Ecto neural progenitor cell (in vitro differentiated cells): ENCODE data around the gene SRP19.
"Not testable (repeated sequence)": the region's sequence is repeated elsewhere in the genome, so short reads cannot be mapped to it uniquely, and the experiment has no call there.

Experiments
- DNase-seq: peaks from one replicate; pipeline ENCODE4 v3.0.0-alpha.2; 2018; ENCODE audit warnings: low spot score

The SRP19 gene

DNA sequence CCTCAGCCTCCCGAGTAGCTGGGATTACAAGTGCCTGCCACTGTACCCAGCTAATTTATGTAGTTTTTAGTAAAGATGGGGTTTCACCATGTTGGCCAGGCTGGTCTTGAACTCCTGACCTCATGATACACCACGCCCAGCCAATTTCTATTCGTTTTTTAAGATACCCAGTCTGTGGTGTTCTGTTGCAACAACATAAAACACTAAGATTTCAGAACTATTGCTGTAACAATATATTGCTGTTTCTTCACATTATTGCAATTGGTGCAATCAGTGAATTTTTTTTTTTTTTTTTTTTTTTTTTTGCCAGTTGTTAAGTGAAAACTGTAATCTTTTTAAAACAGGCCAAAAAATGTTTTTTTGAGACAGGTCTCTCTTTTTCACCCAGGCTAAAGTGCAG is 9.9 kb downstream of the SRP19 start:
- DNase-seq, result no peak

DNA sequence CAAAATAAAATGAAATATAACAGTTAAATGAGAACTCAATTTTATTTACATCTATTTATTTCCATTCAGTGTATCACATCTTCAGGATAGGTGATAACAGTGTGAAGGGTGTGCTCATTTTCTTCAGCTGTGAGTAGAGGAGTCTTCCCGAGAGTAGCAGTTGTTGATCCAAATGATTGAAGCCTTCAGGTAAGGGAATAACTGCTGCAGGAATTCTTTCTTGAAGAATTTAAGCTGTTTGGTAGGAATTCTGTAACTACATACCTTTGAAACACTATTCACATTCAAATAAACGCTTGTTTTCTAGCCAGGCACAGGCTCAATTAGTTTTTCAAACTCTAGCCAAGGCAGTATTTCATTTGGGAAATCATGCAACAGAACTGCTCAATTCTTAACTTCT is 15.3 kb downstream of the SRP19 start:
- DNase-seq, result no peak

DNA sequence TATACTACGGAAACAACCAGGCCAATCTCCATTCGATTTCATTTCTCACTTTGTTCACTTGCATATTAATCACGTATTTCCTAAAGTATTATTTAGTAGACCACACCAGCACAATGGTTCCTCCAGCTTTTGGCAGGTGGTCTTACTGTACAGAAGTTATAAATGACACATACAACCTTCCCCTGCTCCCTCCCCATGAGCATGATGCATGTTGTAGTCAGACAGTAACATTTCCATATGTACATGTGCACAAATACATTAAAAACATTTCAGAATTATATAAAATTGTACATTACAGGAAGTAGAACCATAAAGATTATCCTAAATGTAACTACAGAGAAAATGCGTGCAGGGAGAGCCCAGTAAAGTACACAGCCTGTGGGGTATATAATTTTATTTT is 17.0 kb downstream of the SRP19 start:
- no peak for DNase-seq

DNA sequence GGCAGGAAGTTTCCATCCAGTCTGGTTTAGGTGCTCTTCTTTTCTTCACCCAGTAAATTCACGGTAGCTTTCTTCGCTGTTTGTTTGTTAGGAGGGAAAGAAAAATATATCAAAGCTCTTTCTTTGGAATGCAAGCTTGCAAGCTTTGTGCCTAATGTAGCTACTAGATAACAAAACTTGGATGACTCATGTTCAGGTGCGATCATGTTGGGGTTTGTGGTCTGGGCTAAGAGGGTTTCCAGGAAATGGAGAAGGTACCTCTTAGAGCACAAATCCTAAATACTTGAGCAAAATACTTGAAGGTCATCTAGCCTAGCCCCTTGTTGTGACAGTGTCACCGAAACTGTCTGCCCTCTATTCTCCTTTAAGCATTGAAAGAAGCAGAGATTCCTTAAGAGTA is 17.7 kb downstream of the SRP19 start:
- no peak for DNase-seq

DNA sequence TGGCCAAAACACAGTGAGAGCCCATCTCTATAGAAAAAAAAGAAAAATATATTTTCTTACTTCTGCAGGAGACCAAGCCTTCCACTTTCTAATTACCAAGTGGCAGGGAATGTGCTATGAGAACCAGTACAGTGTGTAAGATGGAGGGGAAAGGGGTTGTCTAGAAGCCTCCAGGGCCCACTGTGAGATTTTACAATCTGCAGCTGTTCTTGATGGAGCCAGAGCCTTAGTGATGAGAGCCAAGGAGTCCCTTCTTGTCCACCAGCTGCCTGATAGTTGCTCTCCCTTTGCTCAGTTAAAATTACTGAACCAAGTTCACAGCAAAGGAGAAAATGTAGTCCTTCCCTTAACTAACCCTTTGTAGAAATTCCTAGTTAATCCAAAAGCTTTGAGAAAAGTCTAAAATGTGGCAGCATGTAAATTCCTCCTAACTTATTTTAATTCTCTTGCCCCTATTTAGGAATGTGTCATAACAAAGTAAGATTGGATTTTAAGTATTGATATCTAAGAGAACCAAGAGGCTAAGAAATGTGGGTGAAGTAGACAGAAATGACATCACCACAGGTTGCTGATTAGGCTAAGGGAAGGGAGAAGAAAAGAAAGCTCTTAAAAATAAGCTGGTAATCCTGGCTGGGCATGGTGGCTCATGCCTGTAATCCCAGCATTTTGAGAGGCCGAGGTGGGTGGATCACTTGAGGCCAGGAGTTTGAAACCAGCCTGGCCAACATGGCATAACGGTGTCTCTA is 19.3 kb downstream of the SRP19 start:
- no peak for DNase-seq

DNA sequence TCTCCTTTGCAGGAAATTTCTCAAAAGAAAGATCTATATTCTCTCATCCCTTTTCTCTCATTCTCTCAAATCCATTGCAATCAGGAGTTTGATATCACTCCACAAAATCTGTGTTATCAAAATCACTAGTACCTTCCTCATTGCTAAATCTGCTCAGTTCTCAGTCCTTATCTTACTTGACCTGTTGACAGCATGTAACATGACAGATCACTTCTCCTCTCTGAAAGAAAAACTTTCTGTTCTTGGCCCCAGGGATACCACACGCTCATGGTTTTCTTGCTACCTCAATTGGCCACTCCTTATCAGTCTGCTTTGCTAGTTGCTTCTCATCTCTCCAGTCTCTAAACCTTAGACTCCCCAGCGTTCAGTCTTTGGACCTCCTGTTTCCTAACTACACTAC is 22.1 kb downstream of the SRP19 start:
- no peak for DNase-seq

DNA sequence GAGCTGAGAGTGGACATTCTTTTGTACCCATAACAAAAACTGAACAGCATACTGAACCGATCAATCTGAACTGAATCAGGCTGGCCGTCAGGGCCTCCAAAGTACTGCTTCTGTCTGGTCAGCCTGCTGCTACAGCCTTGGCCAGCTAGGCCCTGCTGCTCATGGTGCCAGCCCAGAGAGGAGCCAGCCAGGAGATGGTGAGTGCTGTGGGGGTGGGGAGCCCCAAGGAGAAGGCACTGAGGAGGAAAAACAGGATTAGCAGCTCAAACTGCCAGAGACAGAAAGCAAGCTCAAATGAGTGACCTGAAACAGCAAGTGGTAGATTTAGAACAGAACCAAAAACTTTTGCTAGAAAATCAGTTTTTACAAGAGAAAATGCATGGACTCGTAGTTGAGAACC is 23.9 kb downstream of the SRP19 start:
- no peak for DNase-seq

DNA sequence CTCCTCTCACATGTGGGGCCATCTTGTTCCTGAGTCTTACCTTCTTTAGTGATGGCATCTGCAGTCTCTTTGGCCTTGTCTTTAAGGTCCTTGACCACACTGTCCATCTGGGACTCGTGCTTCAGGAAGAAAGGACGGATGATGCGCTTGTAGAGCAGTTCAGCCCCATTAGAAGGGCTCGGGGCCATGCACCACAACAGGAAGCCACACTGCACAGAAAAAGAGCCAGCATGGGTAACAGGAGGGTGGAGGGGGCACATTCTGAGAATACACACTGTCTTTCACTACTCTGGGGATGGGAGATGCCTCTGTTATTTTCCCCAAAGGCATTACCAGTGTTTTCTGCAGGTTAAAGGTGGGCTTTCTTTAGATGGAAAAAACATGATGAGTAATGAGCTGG is 25.9 kb downstream of the SRP19 start:
- DNase-seq, result no peak

DNA sequence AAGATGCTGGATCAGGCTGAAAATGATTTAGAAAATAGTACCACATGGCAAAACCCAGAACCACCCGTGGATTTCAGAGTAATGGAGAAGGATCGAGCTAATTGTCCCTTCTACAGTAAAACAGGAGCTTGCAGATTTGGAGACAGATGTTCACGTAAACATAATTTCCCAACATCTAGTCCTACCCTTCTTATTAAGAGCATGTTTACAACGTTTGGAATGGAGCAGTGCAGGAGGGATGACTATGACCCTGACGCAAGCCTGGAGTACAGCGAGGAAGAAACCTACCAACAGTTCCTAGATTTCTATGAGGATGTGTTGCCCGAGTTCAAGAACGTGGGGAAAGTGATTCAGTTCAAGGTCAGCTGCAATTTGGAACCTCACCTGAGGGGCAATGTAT is 31.0 kb downstream of the SRP19 start:
- DNase-seq, result not testable (repeated sequence)

DNA sequence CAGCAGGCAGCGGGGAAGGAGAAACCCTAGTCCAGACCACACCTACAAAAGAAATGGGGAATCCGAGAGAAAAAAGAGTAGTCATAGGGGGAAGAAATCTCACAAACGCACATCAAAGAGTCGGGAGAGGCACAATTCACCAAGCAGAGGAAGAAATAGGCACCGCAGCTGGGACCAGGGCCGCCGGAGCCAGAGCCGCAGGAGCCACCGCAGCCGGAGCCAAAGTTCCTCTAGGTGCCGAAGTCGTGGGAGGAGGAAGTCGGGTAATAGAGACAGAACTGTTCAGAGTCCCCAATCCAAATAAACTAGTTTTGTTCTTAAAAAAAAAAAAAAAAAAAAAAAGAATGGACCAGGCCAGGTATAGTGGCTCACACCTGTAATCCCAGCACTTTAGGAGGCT is 31.7 kb downstream of the SRP19 start:
- no peak for DNase-seq

DNA sequence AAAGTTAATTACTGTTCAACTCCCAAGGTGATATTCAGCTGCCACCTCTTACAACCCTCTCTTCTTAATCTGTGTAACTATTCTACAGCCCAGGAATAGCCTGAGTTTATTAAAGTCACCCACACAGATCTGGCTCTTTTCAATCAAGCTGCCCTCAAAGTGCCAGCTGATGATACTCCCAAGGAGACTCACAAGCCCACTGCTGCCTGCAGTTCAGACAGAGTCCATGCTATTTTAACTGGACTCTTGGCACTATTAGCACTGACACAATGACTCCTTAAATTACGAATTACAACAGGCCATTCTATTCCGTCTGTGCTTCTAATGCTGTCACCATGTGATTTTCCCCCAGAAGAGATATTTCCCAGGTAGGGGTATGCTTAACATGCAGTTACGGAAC is 34.6 kb downstream of the SRP19 start:
- DNase-seq, result no peak

DNA sequence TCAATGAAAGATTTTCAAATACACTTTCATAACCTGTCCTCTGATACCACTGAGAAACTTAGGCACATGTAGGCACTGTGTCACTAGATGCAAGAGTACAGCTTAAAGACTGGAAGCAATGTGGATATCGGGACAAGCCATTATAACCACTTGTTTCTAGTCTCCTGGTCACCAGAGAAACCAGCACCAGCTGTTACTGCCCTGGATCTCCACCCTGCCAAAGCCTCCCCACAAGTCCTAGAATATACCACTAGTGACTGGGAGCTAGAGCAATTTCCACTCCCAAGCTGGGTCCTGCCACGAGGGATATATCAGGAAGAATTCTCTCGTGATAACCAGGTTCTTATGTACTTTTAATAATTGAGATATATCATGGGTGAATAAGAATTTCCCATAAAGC is 41.5 kb downstream of the SRP19 start:
- DNase-seq, result no peak

DNA sequence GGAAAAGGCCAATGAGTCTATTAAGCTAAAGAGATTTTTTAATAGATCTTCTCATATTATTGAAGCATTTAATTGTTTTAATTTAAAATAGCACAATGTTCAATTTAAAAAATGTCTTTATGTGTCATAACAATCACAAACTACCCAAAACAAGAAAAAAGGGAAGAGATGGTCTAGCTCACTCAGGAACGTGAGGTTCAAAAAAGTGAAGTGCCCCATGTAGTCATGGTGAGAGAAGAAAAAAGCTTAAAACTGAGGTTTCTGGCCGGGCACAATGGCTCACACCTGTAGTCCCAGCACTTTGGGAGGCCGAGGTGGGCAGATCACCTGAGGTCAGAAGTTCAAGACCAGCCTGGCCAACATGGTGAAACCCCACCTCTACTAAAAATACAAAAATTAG is 43.9 kb downstream of the SRP19 start:
- not testable (repeated sequence) for DNase-seq

DNA sequence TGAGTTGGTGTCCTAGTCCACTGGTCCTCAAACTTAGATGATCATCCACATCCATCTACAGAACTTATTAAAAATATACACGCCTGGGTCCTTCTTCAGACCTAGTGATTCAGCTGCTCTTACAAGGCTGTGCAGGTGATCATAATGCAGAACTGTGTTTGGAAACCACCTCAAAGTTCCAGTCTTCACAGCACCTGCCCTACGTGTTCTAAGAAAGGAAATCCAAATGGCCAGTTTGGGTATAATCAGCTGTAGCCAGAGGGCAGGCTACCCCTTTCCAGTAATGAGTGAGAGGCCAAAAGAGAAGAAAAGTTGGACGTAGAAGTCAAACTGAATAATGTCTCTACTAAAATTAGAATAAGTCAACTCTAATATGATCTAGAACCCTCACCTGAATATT is 45.5 kb downstream of the SRP19 start:
- no peak for DNase-seq

DNA sequence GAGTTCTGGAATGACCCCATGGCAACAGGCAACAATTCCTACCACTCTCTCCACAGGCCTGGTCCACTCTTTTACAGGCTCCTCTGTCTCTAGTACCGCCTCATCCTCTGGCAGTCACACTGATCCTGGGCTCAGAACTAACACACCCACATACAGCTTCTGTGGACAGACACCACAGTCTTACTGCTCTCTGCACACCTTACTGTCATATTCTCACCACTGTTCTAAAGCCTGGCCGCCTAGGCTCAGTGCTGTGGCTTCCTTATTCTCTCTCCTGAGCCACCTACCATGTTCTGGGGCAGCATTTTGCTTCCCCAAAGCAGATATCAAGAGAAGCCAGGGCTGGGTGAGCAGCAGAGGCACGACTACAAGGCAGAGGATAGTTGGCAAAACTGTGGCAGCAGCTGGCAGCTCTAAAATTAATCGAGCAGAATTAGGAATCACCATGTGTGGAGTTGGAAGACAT is 46.1 kb downstream of the SRP19 start:
- DNase-seq, result no peak

DNA sequence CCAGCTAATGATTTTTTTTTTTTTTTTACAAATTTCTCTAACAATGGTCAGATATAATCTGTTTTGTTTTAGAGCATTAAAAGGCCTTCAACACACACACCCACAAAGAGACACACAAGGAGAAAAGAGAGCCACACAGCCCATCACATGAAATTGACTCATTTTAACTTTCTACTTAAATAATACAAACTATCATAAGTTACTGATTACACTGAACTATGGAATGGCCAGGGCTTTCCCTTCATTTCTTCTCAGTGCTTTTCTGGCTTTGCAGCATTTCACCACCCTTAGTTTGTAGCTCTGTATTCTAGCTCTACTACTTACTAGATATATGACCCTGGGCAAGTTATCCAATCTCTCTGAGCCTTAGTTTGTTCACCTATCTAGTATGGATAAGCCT is 47.8 kb downstream of the SRP19 start:
- DNase-seq, result no peak

DNA sequence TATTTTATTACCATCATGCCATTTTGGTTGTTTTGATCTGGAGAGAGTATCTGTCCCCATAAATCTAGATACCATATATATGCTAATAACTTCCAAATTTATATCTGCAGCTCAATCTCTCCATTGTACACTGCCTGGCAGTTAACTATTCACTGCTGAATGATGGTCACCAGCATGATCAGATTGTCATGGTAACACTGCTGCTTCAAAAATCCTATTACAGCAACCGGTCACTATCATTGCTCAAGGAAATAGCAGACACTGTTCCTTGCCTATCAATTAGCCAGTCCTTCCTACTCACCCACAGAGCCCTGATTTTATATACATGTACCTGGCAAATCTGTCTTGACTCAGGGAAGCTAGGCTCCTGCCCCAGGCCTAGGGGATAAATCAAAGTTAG is 49.4 kb downstream of the SRP19 start:
- DNase-seq, result no peak

DNA sequence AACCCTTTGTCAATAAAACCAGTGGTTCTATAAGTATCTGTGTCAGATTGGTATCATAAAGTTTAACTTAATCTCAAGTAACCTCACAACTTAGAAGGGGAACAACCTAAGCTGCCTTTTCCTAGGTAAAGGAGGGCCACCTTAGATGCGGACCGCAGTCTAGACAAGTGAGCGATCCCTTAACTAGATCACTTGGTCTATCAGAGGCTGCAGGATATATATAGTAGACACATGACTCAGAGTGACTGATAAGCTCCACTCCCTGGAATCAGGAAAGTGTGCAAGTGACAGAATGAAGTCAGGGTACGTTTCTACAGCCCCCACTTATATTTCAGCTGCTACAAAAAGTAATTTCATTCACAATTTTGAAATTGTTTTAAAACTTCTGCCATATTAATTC is 53.5 kb downstream of the SRP19 start:
- no peak for DNase-seq

DNA sequence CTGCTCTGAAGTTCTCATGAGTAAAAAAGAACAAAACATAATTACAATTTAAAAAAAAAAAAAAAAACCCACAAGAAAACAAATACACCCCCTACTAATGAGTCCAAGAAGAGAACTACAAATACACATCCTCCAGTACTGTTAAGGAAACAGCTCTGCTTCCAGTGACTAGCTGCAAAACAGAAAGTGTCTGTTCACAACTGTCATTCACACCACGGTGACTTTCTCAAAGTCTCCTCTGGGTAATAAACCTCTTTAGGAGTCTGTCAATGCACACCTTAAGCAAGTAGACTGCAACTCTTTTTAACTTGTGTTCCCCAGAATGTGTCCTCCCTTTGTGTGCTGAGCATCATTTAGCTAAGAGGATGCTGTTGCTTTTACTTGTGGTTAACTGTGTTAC is 54.7 kb downstream of the SRP19 start:
- no peak for DNase-seq

DNA sequence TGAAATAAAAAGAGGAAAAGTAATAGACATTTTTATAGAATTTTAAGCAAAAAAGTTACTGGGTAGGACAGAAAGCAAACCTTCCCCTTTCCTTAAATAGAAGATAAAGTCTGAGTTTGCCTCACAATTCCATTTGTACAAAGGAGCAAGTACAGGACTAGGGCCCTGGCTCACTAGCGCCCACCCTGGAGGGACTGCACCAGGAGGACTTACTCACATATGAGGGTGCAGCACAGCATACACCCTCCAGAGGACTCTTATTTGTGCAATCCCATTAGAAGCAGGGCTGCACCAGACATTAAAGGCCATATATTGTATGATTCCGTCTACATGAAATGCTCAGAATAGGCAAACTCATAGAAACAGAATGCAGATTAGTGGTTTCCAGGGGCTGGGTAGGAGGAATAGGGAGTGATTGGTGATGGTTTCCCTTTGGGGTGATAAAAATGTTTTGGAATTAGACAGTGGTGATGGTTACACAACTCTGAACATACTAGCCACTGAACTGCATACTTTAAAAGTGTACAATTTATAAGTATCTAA is 56.4 kb downstream of the SRP19 start:
- DNase-seq, result no peak

DNA sequence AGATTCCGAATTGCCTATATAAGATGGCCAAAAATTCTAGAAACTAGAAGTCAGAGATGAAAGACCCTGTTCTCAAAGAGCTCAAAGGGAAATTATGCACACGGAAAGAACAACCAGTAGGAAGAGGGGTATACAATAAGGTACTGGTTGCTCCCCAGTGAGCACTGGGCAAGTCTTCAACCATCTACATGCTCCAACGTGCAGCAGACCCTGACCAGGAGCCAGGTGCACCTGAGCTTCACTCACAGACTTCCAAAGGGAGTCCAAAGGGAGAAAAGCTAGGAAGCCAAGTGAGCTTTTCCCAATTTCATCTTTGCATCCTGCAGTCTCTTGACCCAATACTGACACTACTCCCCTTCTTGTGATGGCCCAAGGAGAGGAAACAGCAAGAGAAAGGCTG is 57.0 kb downstream of the SRP19 start:
- DNase-seq, result no peak

DNA sequence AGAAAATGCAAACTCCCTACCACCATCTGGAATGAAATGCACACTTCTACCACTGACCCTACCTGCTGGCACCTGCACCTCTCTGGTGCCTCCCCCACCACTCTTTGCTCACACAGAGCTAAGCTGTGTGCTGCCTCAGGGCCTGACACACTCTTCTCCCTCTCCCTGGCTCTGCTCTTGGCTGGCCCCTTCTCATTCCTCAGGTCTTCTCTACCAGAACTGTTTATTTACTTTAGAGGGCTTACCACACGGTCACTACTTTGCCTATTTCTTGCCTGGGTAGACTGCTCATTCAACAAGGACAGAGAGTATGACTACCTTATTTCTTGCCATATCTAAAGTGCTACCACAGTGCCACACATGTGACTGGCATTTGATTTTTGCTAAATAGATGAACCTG is 57.6 kb downstream of the SRP19 start:
- DNase-seq, result no peak
